Heart right ventricle (tissue), 16 donors: ENCODE data around the gene ABO. TPM values are rescaled to one million over a fixed set of nuclear protein-coding genes. Genes with fewer than 3 reads are reported as not detected.

Source experiments
- ATAC-seq, 8 donors: fragments of 200-7000 bp; cut with Tn5 transposase; one replicate each; pipeline ENCODE4 v1.9.1; 2020; ENCODE audit warnings: mild to moderate bottlenecking in 8 of 8, moderate library complexity in 8 of 8, moderate number of reproducible peaks in 1 of 8
- DNase-seq, 2 donors: peaks; one replicate each; pipeline ENCODE4 v3.0.0-alpha.2; 2020
- H3K27ac ChIP-seq, 10 donors: fragments of 200-600 bp; sonication (generic) in 2 of 10; one replicate each; pipeline versions ENCODE4 v1.5.0 to v1.8.0; 2020 to 2022; ENCODE audit warnings: mild to moderate bottlenecking in 3 of 10
- H3K27me3 ChIP-seq, 7 donors: fragments of 200-600 bp; one replicate each; pipeline ENCODE4 v1.8.0; 2021 to 2022; ENCODE audit warnings: mild to moderate bottlenecking in 2 of 7
- H3K36me3 ChIP-seq, 9 donors: fragments of 200-600 bp; sonication (generic) in 1 of 9; one replicate each; pipeline versions ENCODE4 v1.5.0 to v1.8.0; 2020 to 2022; ENCODE audit warnings: mild to moderate bottlenecking in 2 of 9
- H3K4me1 ChIP-seq, 9 donors: fragments of 200-600 bp; sonication (generic) in 1 of 9; one replicate each; pipeline versions ENCODE4 v1.5.0 to v1.8.0; 2020 to 2022; ENCODE audit warnings: mild to moderate bottlenecking in 4 of 9
- H3K4me3 ChIP-seq, 10 donors: fragments of 200-600 bp; sonication (generic) in 2 of 10; one replicate each; pipeline versions ENCODE4 v1.5.0 to v1.8.0; 2020 to 2022; ENCODE audit warnings: mild to moderate bottlenecking in 7 of 10, moderate library complexity in 2 of 10
- H3K9me3 ChIP-seq, 11 donors: fragments of 200-600 bp in 10 of 11; sonication (generic) in 2 of 11; one replicate each; pipeline versions ENCODE4 v1.5.0 to v1.8.0; 2013 to 2022; ENCODE audit warnings: mild to moderate bottlenecking in 2 of 11, control low read depth in 1 of 11, moderate library complexity in 1 of 11
- CTCF ChIP-seq, 9 donors: fragments of 200-600 bp; sonication (generic) in 2 of 9; IDR thresholded peaks; one replicate each; pipeline versions ENCODE4 v1.5.0 to v1.8.0; 2021 to 2022; ENCODE audit warnings: antibody characterized with exemption in 9 of 9, mild to moderate bottlenecking in 5 of 9, moderate library complexity in 1 of 9
- whole genome bisulfite sequencing, 2 donors: extraction: QIAGEN DNeasy Blood & Tissue Kit; methylation state at CpG; one replicate each; pipeline ENCODE4 v1.1.7; 2013; ENCODE audit warnings: inconsistent platforms in 1 of 2; 5-methylcytosine and 5-hydroxymethylcytosine counted together
- intact Hi-C, 10 donors: fragments of 100-400 bp; cut with DNase I; formaldehyde crosslinking; loops; one replicate each; pipeline versions ENCODE4 v1.11.1 to v1.14.2; 2022
- polyA plus RNA-seq, 2 donors: library from polyadenylated mRNA; stranded (reverse); fragments of 200-250 nt; gene quantifications; one replicate each; pipeline ENCODE4 v1.2.3, GENCODE V29; 2013
- total RNA-seq, 10 donors: library from RNA; stranded (reverse); fragmentation: NEBNext Ultra II Directional in 3 of 10; extraction: Animal tissue kit (Norgen Biotek cat#: 25700) in 3 of 10; gene quantifications; one replicate each; pipeline versions ENCODE4 v1.2.1 to v1.2.4, GENCODE V29; 2021 to 2023
- donor health status: Arrhythmogenic right ventricular cardiomyopathy.
- donor health status: ischemic (EF 13 %, LVEDD 7.1; RV severe dilation, severe dysfunction).
- donor health status: healthy with polysubstance abuse.
- donor health status: DM: no; HTN: yes; CAD: no.
- donor health status: DM: no; HTN: no; CAD: no.
- donor health status: ischemic (EF 25% LVEDD 6.9; RV normal size, moderate dysfunction).
- donor health status: ischemic (EF 25% LVEDD 5.7; RV mildly dilated, moderate dysfunction).
- donor health status: healthy.
- donor health status: DM: yes; HTN: yes; CAD: no.
- donor health status: Ischemic cardiomyopathy.
- donor health status: ischemic (EF 35%, LVEDD 5.7; RV mildly dilated, moderate dysfunction).
- donor health status: nonischemic (EF 11% LVEDD 7.7; RV severe dilation, severe dysfunction).
- donor health status: DM: yes; HTN: yes; CAD: no.
- donor health status: PGD.
- donor health status: ischemic (EF 29% LVEDD 5.4; RV normal size, mild dysfunction).
- donor health status: nonischemic (EF 23%, LVEDD 6.1; RV moderate dilation, normal function).

ABO gene
- total and polyA plus RNA-seq, 12 donors, result 0.25 to 2.9 (median 1.6) TPM

GRCh38 chr9:133257465-133257956 lies 17.5 kb downstream of the ABO start:
- intact Hi-C loops, result loop anchor here in 1 of 10 donors (1.0 kb wide), 1 partner anchor 72 kb away; no protein-coding TSS in a partner anchor
- peak in 1 of 2 donors; percentile 68 for DNase-seq
- ATAC-seq, result peak in 7 of 8 donors; percentile 47 to 87 (median 72)
- TF ChIP-seq CTCF (IDR thresholded peaks at IDR 0.05), result peak in 3 of 9 donors; percentile 25 to 49 (median 39)
- Histone ChIP-seq H3K4me3 (no peak overlapping the region), H3K36me3 (peaks cover 0 to 19% (median 0%) of the 10 kb centered on the region in 9 donors), H3K27me3 (no peaks in the 10 kb centered on the region), H3K27ac (peak overlapping the region in 6 of 10 donors; percentile 44 to 88 (median 73)), H3K9me3 (peaks cover 0 to 11% (median 0%) of the 10 kb centered on the region in 11 donors), H3K4me1 (peaks cover 0 to 42% (median 22%) of the 10 kb centered on the region in 9 donors)
- WGBS, 2 donors, result 44 to 56% methylated on average over 13 of the region's 13 CpGs

DNA sequence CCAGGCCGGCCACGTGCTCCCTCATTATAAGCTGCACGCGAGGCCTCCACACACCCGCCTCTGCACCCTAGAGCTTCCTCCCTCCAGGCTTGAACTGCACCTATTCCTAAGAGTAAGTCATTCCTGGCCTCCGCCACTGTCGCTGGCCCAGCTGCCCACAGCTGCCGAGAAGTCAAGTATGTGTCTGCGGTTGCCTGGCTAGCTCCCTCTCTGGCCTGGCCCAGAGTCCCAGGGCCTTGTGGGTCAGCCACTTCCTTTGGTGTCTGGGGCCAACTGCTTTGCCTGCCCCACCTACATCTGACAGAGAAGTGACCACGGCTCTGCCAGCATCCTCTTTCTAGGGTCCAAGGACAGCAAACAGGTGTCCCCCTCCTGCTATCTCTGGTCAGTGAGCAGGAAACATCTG lies 18.3 kb downstream of the ABO start:
- H3K27me3 ChIP-seq, result no peaks in the 10 kb centered on the region
- ATAC-seq (peak; percentile 24 to 71 (median 48)), DNase-seq (peak in 1 of 2 donors; percentile 46)
- peaks cover 0 to 11% (median 0%) of the 10 kb centered on the region in 11 donors for H3K9me3 ChIP-seq
- TF ChIP-seq CTCF (IDR thresholded peaks at IDR 0.05), result no peak
- H3K4me3 ChIP-seq, result no peak overlapping the region
- peak overlapping the region in 8 of 10 donors; percentile 44 to 88 (median 66) for H3K27ac ChIP-seq
- H3K4me1 ChIP-seq, result peaks cover 5 to 51% (median 30%) of the 10 kb centered on the region in 9 donors
- H3K36me3 ChIP-seq, result peaks cover 0 to 19% (median 0%) of the 10 kb centered on the region in 9 donors
- 48 to 77% methylated on average over 8 to 10 of the region's 10 CpGs for WGBS, 2 donors
- intact Hi-C loops, result loop anchor here in 1 of 10 donors (1.0 kb wide), 1 partner anchor 71 kb away; no protein-coding TSS in a partner anchor

- DNase-seq, result no peak
Measured at GRCh38 chr9:133256136-133256461, 18.9 kb downstream of the ABO start.

More at GRCh38 chr9:133256136-133256461, 18.9 kb downstream of the ABO start:
- H3K4me1 ChIP-seq, result peaks cover 5 to 54% (median 31%) of the 10 kb centered on the region in 9 donors
- no peak for TF ChIP-seq CTCF (IDR thresholded peaks at IDR 0.05)
- peaks cover 0 to 19% (median 0%) of the 10 kb centered on the region in 9 donors for H3K36me3 ChIP-seq
- intact Hi-C loops, result no loop called here
- ATAC-seq, result no peak
- peaks cover 0 to 11% (median 0%) of the 10 kb centered on the region in 11 donors for H3K9me3 ChIP-seq
- H3K27me3 ChIP-seq, result no peaks in the 10 kb centered on the region
- 95 to 96% methylated on average over 30 of the region's 30 CpGs for WGBS, 2 donors
- no peak overlapping the region for H3K4me3 ChIP-seq
- H3K27ac ChIP-seq, result peak overlapping the region in 6 of 10 donors; percentile 49 to 88 (median 73)
